ENCODE data around the gene ADSL.

GRCh38 chr22:40410272-40410671, 64.0 kb downstream of the ADSL start:
- TF ChIP-seq, protein P1, sequence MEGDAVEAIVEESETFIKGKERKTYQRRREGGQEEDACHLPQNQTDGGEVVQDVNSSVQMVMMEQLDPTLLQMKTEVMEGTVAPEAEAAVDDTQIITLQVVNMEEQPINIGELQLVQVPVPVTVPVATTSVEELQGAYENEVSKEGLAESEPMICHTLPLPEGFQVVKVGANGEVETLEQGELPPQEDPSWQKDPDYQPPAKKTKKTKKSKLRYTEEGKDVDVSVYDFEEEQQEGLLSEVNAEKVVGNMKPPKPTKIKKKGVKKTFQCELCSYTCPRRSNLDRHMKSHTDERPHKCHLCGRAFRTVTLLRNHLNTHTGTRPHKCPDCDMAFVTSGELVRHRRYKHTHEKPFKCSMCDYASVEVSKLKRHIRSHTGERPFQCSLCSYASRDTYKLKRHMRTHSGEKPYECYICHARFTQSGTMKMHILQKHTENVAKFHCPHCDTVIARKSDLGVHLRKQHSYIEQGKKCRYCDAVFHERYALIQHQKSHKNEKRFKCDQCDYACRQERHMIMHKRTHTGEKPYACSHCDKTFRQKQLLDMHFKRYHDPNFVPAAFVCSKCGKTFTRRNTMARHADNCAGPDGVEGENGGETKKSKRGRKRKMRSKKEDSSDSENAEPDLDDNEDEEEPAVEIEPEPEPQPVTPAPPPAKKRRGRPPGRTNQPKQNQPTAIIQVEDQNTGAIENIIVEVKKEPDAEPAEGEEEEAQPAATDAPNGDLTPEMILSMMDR (IDR thresholded peaks at IDR 0.05; ENCODE audit: low read depth, low read length, missing input control) = no peak
- TF ChIP-seq RAD21 (IDR thresholded peaks at IDR 0.05) = no peak
- no peak for TF ChIP-seq REST (IDR thresholded peaks at IDR 0.05)
- TF ChIP-seq FOXA2 (IDR thresholded peaks at IDR 0.05) = no peak
- TF ChIP-seq YY1 (IDR thresholded peaks at IDR 0.05) = no peak

Measured in liver (tissue), 3 donors.